Measurements from ENCODE around the gene ZNF423.
A peak's percentile ranks its signal among the peaks of the same experiment; 100 is the strongest.

The ZNF423 gene

GRCh38 chr16:49867796-49868668, 12.1 kb upstream of the ZNF423 start:
- no peak for DNase-seq

- DNase-seq = no peak
Measured at GRCh38 chr16:49867234-49867633, 11.3 kb upstream of the ZNF423 start.

- no peak for DNase-seq
Measured at GRCh38 chr16:49866595-49867071, 10.7 kb upstream of the ZNF423 start.

- DNase-seq = no peak
Measured at GRCh38 chr16:49862694-49863093, 6.8 kb upstream of the ZNF423 start.

- no peak for DNase-seq
Measured at GRCh38 chr16:49861299-49861698, 5.4 kb upstream of the ZNF423 start.

- no peak for DNase-seq
Measured at GRCh38 chr16:49860593-49860992, 4.7 kb upstream of the ZNF423 start.

GRCh38 chr16:49859125-49859811, 3.4 kb upstream of the ZNF423 start:
- DNase-seq = no peak

- DNase-seq = peak; percentile 72
Measured at GRCh38 chr16:49858200-49859124, 2.5 kb upstream of the ZNF423 start.

- peak; percentile 82 for DNase-seq
Measured at GRCh38 chr16:49857423-49858181, 1.7 kb upstream of the ZNF423 start.

GRCh38 chr16:49856672-49857330, 889 bp upstream of the ZNF423 start:
- peak; percentile 57 for DNase-seq

GRCh38 chr16:49855280-49855821, 561 bp downstream of the ZNF423 start:
- peak; percentile 65 for DNase-seq

GRCh38 chr16:49854796-49855203, 1.1 kb downstream of the ZNF423 start:
- no peak for DNase-seq

GRCh38 chr16:49854188-49854795, 1.6 kb downstream of the ZNF423 start:
- DNase-seq = no peak

- no peak for DNase-seq
Measured at GRCh38 chr16:49852279-49852678, 3.6 kb downstream of the ZNF423 start.

GRCh38 chr16:49851468-49851787, 4.5 kb downstream of the ZNF423 start:
- no peak for DNase-seq

- no peak for DNase-seq
Measured at GRCh38 chr16:49850558-49851467, 5.1 kb downstream of the ZNF423 start.

GRCh38 chr16:49849754-49850108, 6.2 kb downstream of the ZNF423 start:
- DNase-seq = no peak

- DNase-seq = no peak
Measured at GRCh38 chr16:49849037-49849753, 6.7 kb downstream of the ZNF423 start.

- DNase-seq = no peak
Measured at GRCh38 chr16:49848530-49848929, 7.4 kb downstream of the ZNF423 start.
